Measurements from ENCODE around the gene APOBEC3G.

- TF ChIP-seq CSRNP3 (CRISPR knock-in tag; IDR thresholded peaks at IDR 0.05), result no peak
- TF ChIP-seq ZNF8 (CRISPR knock-in tag; IDR thresholded peaks at IDR 0.05), result no peak
- no peak for TF ChIP-seq GLIS3 (CRISPR knock-in tag; IDR thresholded peaks at IDR 0.05)
- TF ChIP-seq PATZ1 (CRISPR knock-in tag; IDR thresholded peaks at IDR 0.05; ENCODE audit: borderline replicate concordance), result no peak
- TF ChIP-seq ARNTL (CRISPR knock-in tag; IDR thresholded peaks at IDR 0.05; ENCODE audit: borderline replicate concordance, low read depth), result no peak
- no peak for TF ChIP-seq SNAI2 (CRISPR knock-in tag; IDR thresholded peaks at IDR 0.05)
- no peak for TF ChIP-seq CSDC2 (CRISPR knock-in tag; IDR thresholded peaks at IDR 0.05)
- no peak for TF ChIP-seq BACH2 (CRISPR knock-in tag; IDR thresholded peaks at IDR 0.05; ENCODE audit: borderline replicate concordance)
- no peak for TF ChIP-seq OSR1 (CRISPR knock-in tag; IDR thresholded peaks at IDR 0.05)
- TF ChIP-seq ISL1 (CRISPR knock-in tag; IDR thresholded peaks at IDR 0.05), result no peak
- no peak for TF ChIP-seq RARB (CRISPR knock-in tag; IDR thresholded peaks at IDR 0.05)
- TF ChIP-seq ZNF565 (CRISPR knock-in tag; conservative IDR thresholded peaks at IDR 0.05; ENCODE audit: low read depth), result no peak
Observed at GRCh38 chr22:39114112-39114511, 37.0 kb downstream of the APOBEC3G start.

Data from SK-N-SH treated with all-trans-retinoic acid at 6 μM for 48 hours (cell line).